HG02973 (cell line): ENCODE measurements around the gene DSP.

ENCODE experiments used
- ATAC-seq: cut with Tn5 transposase; IDR thresholded peaks from one replicate; pipeline ENCODE4 v1.9.1; 2021; ENCODE audit warnings: moderate library complexity; ENCODE audit not compliant: unreplicated experiment

The DSP gene

GRCh38 chr6:7541175-7542064, at the start of gene DSP:
Gene DSP (plus strand): TSS chr6:7541671. CDS start chr6:7541916, 245 bp downstream.
- no peak for ATAC-seq

- no peak for ATAC-seq
These were observed 47.6 kb upstream of the DSP start for GRCh38 chr6:7493866-7494265.

- ATAC-seq: no peak
These were observed 46.8 kb upstream of the DSP start for GRCh38 chr6:7494638-7495037.

- no peak for ATAC-seq
These were observed 45.1 kb upstream of the DSP start for GRCh38 chr6:7496266-7496875.

GRCh38 chr6:7500752-7501282, 40.7 kb upstream of the DSP start:
- ATAC-seq: no peak

- ATAC-seq: no peak
These were observed 38.7 kb upstream of the DSP start for GRCh38 chr6:7502743-7503142.

GRCh38 chr6:7504041-7504440, 37.4 kb upstream of the DSP start:
- ATAC-seq: no peak

GRCh38 chr6:7505189-7505699, 36.2 kb upstream of the DSP start:
- no peak for ATAC-seq

- ATAC-seq: no peak
These were observed 33.9 kb upstream of the DSP start for GRCh38 chr6:7507600-7507999.

GRCh38 chr6:7512320-7512719, 29.2 kb upstream of the DSP start:
- ATAC-seq: no peak

- no peak for ATAC-seq
These were observed 27.9 kb upstream of the DSP start for GRCh38 chr6:7513529-7513928.

- no peak for ATAC-seq
These were observed 26.1 kb upstream of the DSP start for GRCh38 chr6:7515363-7515762.

GRCh38 chr6:7518877-7519276, 22.6 kb upstream of the DSP start:
- no peak for ATAC-seq

- no peak for ATAC-seq
These were observed 18.6 kb upstream of the DSP start for GRCh38 chr6:7522873-7523272.

- ATAC-seq: no peak
These were observed 17.5 kb upstream of the DSP start for GRCh38 chr6:7523922-7524321.

GRCh38 chr6:7526755-7527154, 14.7 kb upstream of the DSP start:
- ATAC-seq: no peak

GRCh38 chr6:7528565-7528964, 12.9 kb upstream of the DSP start:
- ATAC-seq: no peak

- no peak for ATAC-seq
These were observed 12.3 kb upstream of the DSP start for GRCh38 chr6:7529141-7529540.

GRCh38 chr6:7532232-7532631, 9.2 kb upstream of the DSP start:
- ATAC-seq: no peak

GRCh38 chr6:7532821-7533220, 8.7 kb upstream of the DSP start:
- no peak for ATAC-seq

- ATAC-seq: no peak
These were observed 7.3 kb upstream of the DSP start for GRCh38 chr6:7534192-7534591.

GRCh38 chr6:7535498-7535897, 6.0 kb upstream of the DSP start:
- no peak for ATAC-seq
